Neuronal stem cell (in vitro differentiated cells): ENCODE measurements around the gene ITGAX.
A peak's percentile ranks its signal among the peaks of the same experiment; 100 is the strongest.
"Not testable (repeated sequence)": the region's sequence is repeated elsewhere in the genome, so short reads cannot be mapped to it uniquely, and the experiment has no call there.

ENCODE experiments used
- DNase-seq: peaks from one replicate; pipeline ENCODE4 v3.0.0-alpha.2; 2013; ENCODE audit warnings: low spot score
- H2AFZ ChIP-seq: one replicate; pipeline ENCODE4 v1.6.1; 2013; ENCODE audit warnings: mild to moderate bottlenecking, low read length, inconsistent platforms
- H2AK5ac ChIP-seq: 2 replicates; pipeline ENCODE4 v1.6.1; 2013; ENCODE audit warnings: low read depth, mild to moderate bottlenecking, inconsistent platforms, low read length, moderate library complexity, mixed read lengths
- H2BK120ac ChIP-seq: 2 replicates; pipeline ENCODE4 v1.6.1; 2013; ENCODE audit warnings: low read depth, mild to moderate bottlenecking, inconsistent platforms, low read length, moderate library complexity, mixed read lengths
- H2BK12ac ChIP-seq: one replicate; pipeline ENCODE4 v1.6.1; 2013; ENCODE audit warnings: low read length, inconsistent platforms
- H2BK15ac ChIP-seq: 2 replicates; pipeline ENCODE4 v1.6.1; 2013; ENCODE audit warnings: mild to moderate bottlenecking, low read length, inconsistent platforms, mixed read lengths
- H2BK5ac ChIP-seq: one replicate; pipeline ENCODE4 v1.6.1; 2013; ENCODE audit warnings: inconsistent platforms, mild to moderate bottlenecking, low read length, moderate library complexity
- H3K14ac ChIP-seq: one replicate; pipeline ENCODE4 v1.6.1; 2013; ENCODE audit warnings: low read length, inconsistent platforms
- H3K18ac ChIP-seq: 2 replicates; pipeline ENCODE4 v1.6.1; 2013; ENCODE audit warnings: low read length, inconsistent platforms
- H3K23ac ChIP-seq: 2 replicates; pipeline ENCODE4 v1.6.1; 2013; ENCODE audit warnings: low read depth, mild to moderate bottlenecking, mixed read lengths, low read length, inconsistent platforms; ENCODE audit not compliant: poor library complexity
- H3K27ac ChIP-seq: replicated peaks from 3 replicates; pipeline ENCODE4 v1.5.1; 2013; ENCODE audit warnings: low read length, inconsistent platforms
- H3K27me3 ChIP-seq, 3 experiments: 2 replicates each; pipeline ENCODE4 v1.6.1; 2013; ENCODE audit warnings: low read length in 3 of 3, mild to moderate bottlenecking in 2 of 3, inconsistent platforms in 1 of 3, low read depth in 1 of 3, mixed read lengths in 1 of 3, moderate library complexity in 1 of 3; ENCODE audit not compliant: control insufficient read depth in 3 of 3, insufficient read depth in 3 of 3
- H3K36me3 ChIP-seq, 2 donors: replicated peaks in 1 of 2; 2 replicates each; pipeline ENCODE4 v1.6.1; 2013; ENCODE audit warnings: low read length in 2 of 2; ENCODE audit not compliant: control insufficient read depth in 2 of 2, insufficient read depth in 2 of 2
- H3K4ac ChIP-seq: 2 replicates; pipeline ENCODE4 v1.6.1; 2013; ENCODE audit warnings: inconsistent platforms, mild to moderate bottlenecking, low read length, moderate library complexity
- H3K4me1 ChIP-seq, 2 donors: 1 replicate in 1 of 2; 2 replicates in 1 of 2; pipeline ENCODE4 v1.6.1; 2013; ENCODE audit warnings: low read length in 2 of 2, low read depth in 1 of 2; ENCODE audit not compliant: control insufficient read depth in 2 of 2, insufficient read depth in 1 of 2
- H3K4me2 ChIP-seq: one replicate; pipeline ENCODE4 v1.6.1; 2013; ENCODE audit warnings: mild to moderate bottlenecking, low read length, inconsistent platforms; ENCODE audit not compliant: insufficient read depth, poor library complexity, severe bottlenecking
- H3K4me3 ChIP-seq, 2 donors: 2 replicates each; pipeline ENCODE4 v1.5.1; 2013; ENCODE audit warnings: low read length in 2 of 2, mild to moderate bottlenecking in 2 of 2, inconsistent platforms in 1 of 2, moderate library complexity in 1 of 2
- H3K79me1 ChIP-seq: one replicate; pipeline ENCODE4 v1.6.1; 2013; ENCODE audit warnings: low read depth, mild to moderate bottlenecking, inconsistent platforms, low read length, moderate library complexity
- H3K9ac ChIP-seq: one replicate; pipeline ENCODE4 v1.6.1; 2013; ENCODE audit warnings: mild to moderate bottlenecking, low read depth, low read length, inconsistent platforms; ENCODE audit not compliant: poor library complexity
- H3K9me3 ChIP-seq, 2 donors: replicated peaks in 1 of 2; 2 replicates each; pipeline versions ENCODE3 to v1.6.1; 2013; ENCODE audit warnings: low read length in 2 of 2, mild to moderate bottlenecking in 2 of 2, inconsistent platforms in 1 of 2, low read depth in 1 of 2, mixed read lengths in 1 of 2, moderate library complexity in 1 of 2; ENCODE audit not compliant: control insufficient read depth in 2 of 2, insufficient read depth in 1 of 2
- H4K8ac ChIP-seq: one replicate; pipeline ENCODE4 v1.6.1; 2013; ENCODE audit warnings: low read depth, mild to moderate bottlenecking, inconsistent platforms, low read length, moderate library complexity
- H4K91ac ChIP-seq: one replicate; pipeline ENCODE4 v1.6.1; 2013; ENCODE audit warnings: low read length, low read depth, mild to moderate bottlenecking, inconsistent platforms; ENCODE audit not compliant: poor library complexity
- WGBS, 2 donors: extraction: QIAGEN DNeasy Blood & Tissue Kit; methylation state at CpG; one replicate each; pipeline ENCODE4 v1.1.7; 2013; ENCODE audit warnings: missing lambda C conversion rate in 2 of 2, mixed read lengths in 1 of 2; ENCODE audit not compliant: insufficient read length in 2 of 2, insufficient replicate concordance in 1 of 2; ENCODE audit errors: extremely low coverage in 2 of 2; 5-methylcytosine and 5-hydroxymethylcytosine counted together

ITGAX gene

GRCh38 chr16:31416371-31416770, 61.4 kb downstream of the ITGAX start:
- Histone ChIP-seq H3K14ac (peak overlapping the region; percentile 49), H3K23ac (no peak overlapping the region), H3K4ac (no peak overlapping the region), H3K36me3 (no peaks in the 10 kb centered on the region), H2BK120ac (no peak overlapping the region), H4K8ac (no peak overlapping the region), H3K4me1 (peaks cover under 1% of the 10 kb centered on the region in 2 donors), H4K91ac (no peak overlapping the region), H3K18ac (peak overlapping the region; percentile 33), H2BK15ac (no peak overlapping the region), H3K79me1 (peaks cover 1% of the 10 kb centered on the region), H3K4me3 (no peak overlapping the region), H3K9me3 (no peaks in the 10 kb centered on the region), H2AFZ (no peak overlapping the region), H2BK12ac (no peak overlapping the region), H3K27ac (no peak overlapping the region), H3K9ac (no peak overlapping the region), H2BK5ac (no peak overlapping the region), H3K4me2 (no peak overlapping the region), H2AK5ac (no peak overlapping the region), H3K27me3 (peaks cover 0 to 12% (median 0%) of the 10 kb centered on the region in 3 experiments)
- no peak for DNase-seq
- WGBS, 2 donors = no CpG with 5 or more reads among the region's 11 CpGs

DNA sequence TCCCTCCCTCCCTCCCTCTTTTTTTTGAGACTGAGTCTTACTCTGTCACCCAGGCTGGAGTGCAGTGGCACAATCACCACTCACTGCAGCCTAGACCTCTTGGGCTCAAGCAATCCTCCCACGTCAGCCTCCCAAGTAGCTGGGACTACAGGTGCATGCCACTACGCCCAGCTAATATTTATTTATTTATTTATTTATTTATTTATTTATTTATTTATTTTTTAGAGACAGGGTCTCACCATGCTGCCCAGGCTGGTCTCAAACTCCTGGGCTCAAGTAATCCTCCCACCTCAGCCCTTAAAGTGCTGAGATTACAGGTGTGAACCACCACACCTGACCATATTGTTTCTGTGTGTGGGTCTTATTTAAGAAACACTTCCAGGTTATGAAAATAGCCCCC, 62.1 kb downstream of the ITGAX start:
- not testable (repeated sequence) for H4K8ac ChIP-seq, H3K4me2 ChIP-seq, H2BK12ac ChIP-seq, H3K79me1 ChIP-seq, H3K18ac ChIP-seq, H3K4me1 ChIP-seq, H3K23ac ChIP-seq, H3K27me3 ChIP-seq, H4K91ac ChIP-seq, H3K4ac ChIP-seq, H2AK5ac ChIP-seq, H2BK5ac ChIP-seq, H3K27ac ChIP-seq, H3K9me3 ChIP-seq, H2BK120ac ChIP-seq, H2BK15ac ChIP-seq, H2AFZ ChIP-seq, H3K4me3 ChIP-seq, H3K14ac ChIP-seq, DNase-seq, H3K9ac ChIP-seq, H3K36me3 ChIP-seq
- WGBS, 2 donors = no CpG with 5 or more reads among the region's 2 CpGs

GRCh38 chr16:31417916-31418315, 62.9 kb downstream of the ITGAX start:
- no peaks in the 10 kb centered on the region for H3K36me3 ChIP-seq
- H3K4me1 ChIP-seq = no peaks in the 10 kb centered on the region
- no peak overlapping the region for H4K91ac ChIP-seq
- no peaks in the 10 kb centered on the region for H3K9me3 ChIP-seq
- H2AK5ac ChIP-seq = no peak overlapping the region
- no peak overlapping the region for H3K4ac ChIP-seq
- WGBS, 2 donors = no CpG with 5 or more reads among the region's 5 CpGs
- no peak overlapping the region for H3K9ac ChIP-seq
- no peak overlapping the region for H3K27ac ChIP-seq
- no peak overlapping the region for H3K4me3 ChIP-seq
- H3K79me1 ChIP-seq = peaks cover 1% of the 10 kb centered on the region
- no peak overlapping the region for H2AFZ ChIP-seq
- H3K4me2 ChIP-seq = no peak overlapping the region
- H2BK5ac ChIP-seq = no peak overlapping the region
- H2BK12ac ChIP-seq = no peak overlapping the region
- no peak for DNase-seq
- no peak overlapping the region for H2BK15ac ChIP-seq
- peaks cover 0 to 7% (median 0%) of the 10 kb centered on the region in 3 experiments for H3K27me3 ChIP-seq
- no peak overlapping the region for H2BK120ac ChIP-seq
- no peak overlapping the region for H3K14ac ChIP-seq
- H4K8ac ChIP-seq = no peak overlapping the region
- H3K18ac ChIP-seq = no peak overlapping the region
- no peak overlapping the region for H3K23ac ChIP-seq

GRCh38 chr16:31420037-31420436, 65.1 kb downstream of the ITGAX start:
- peaks cover 0 to 3% (median 0%) of the 10 kb centered on the region in 3 experiments for H3K27me3 ChIP-seq
- H2BK12ac ChIP-seq = no peak overlapping the region
- no peak overlapping the region for H3K18ac ChIP-seq
- H4K91ac ChIP-seq = no peak overlapping the region
- H3K79me1 ChIP-seq = peaks cover 1% of the 10 kb centered on the region
- no peak overlapping the region for H4K8ac ChIP-seq
- H3K9me3 ChIP-seq = no peaks in the 10 kb centered on the region
- no CpG with 5 or more reads among the region's 3 CpGs for WGBS, 2 donors
- no peaks in the 10 kb centered on the region for H3K36me3 ChIP-seq
- no peak overlapping the region for H2AK5ac ChIP-seq
- DNase-seq = no peak
- no peak overlapping the region for H3K14ac ChIP-seq
- no peak overlapping the region for H3K4me3 ChIP-seq
- H2BK120ac ChIP-seq = no peak overlapping the region
- no peak overlapping the region for H2AFZ ChIP-seq
- H3K27ac ChIP-seq = no peak overlapping the region
- no peak overlapping the region for H2BK5ac ChIP-seq
- H2BK15ac ChIP-seq = no peak overlapping the region
- H3K23ac ChIP-seq = no peak overlapping the region
- no peaks in the 10 kb centered on the region for H3K4me1 ChIP-seq
- no peak overlapping the region for H3K4ac ChIP-seq
- H3K4me2 ChIP-seq = no peak overlapping the region
- H3K9ac ChIP-seq = no peak overlapping the region
